NB4 (cell line): Measurements from ENCODE around the gene SEC23A.
"Not testable (repeated sequence)": the region's sequence is repeated elsewhere in the genome, so short reads cannot be mapped to it uniquely, and the experiment has no call there.

Source experiments
- DNase-seq: peaks from one replicate; pipeline ENCODE4 v3.0.0; 2010; ENCODE audit warnings: low read depth
- H3K4me3 ChIP-seq: one replicate; pipeline ENCODE4 v1.5.1; 2011; ENCODE audit warnings: mild to moderate bottlenecking, low read depth, low read length, moderate library complexity
- MYC ChIP-seq: IDR thresholded peaks from 2 replicates; pipeline ENCODE4 v1.6.1; 2011; ENCODE audit warnings: low read depth, low read length
- POLR2A ChIP-seq: IDR thresholded peaks from 2 replicates; pipeline ENCODE4 v1.6.1; 2011; ENCODE audit warnings: mild to moderate bottlenecking; ENCODE audit not compliant: insufficient read length; ENCODE audit errors: extremely low read depth
- TF ChIP-seq, protein P1 (sequence below): IDR thresholded peaks from one replicate; pipeline ENCODE4 v1.5.1; 2012; ENCODE audit warnings: low read depth, low read length
- TF ChIP-seq, protein P2 (sequence below): IDR thresholded peaks from 2 replicates; pipeline ENCODE4 v1.6.1; 2011; ENCODE audit warnings: low read depth, low read length

The SEC23A gene

DNA sequence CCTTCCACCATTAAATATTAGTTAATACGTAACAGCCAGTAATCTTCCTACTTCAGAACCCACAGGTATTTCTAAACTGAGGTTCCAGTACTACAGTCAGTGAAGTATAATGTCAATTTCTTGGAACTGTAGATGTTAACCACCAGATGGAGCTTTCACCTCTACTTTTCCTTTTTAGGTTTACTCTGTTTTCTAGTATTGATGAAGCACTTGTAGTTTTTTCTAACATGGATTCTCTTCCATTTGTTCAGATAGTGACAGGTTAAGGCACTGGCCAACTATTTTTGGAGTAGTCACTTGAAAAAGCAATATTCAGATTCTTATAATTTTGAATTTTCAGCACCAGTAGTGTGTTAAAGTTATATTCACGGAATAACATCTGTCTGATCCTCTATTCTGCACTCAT lies 4.6 kb upstream of the SEC23A start:
- peak; percentile 59 for DNase-seq
- H3K4me3 ChIP-seq = no peak overlapping the region
- TF ChIP-seq, protein P1, sequence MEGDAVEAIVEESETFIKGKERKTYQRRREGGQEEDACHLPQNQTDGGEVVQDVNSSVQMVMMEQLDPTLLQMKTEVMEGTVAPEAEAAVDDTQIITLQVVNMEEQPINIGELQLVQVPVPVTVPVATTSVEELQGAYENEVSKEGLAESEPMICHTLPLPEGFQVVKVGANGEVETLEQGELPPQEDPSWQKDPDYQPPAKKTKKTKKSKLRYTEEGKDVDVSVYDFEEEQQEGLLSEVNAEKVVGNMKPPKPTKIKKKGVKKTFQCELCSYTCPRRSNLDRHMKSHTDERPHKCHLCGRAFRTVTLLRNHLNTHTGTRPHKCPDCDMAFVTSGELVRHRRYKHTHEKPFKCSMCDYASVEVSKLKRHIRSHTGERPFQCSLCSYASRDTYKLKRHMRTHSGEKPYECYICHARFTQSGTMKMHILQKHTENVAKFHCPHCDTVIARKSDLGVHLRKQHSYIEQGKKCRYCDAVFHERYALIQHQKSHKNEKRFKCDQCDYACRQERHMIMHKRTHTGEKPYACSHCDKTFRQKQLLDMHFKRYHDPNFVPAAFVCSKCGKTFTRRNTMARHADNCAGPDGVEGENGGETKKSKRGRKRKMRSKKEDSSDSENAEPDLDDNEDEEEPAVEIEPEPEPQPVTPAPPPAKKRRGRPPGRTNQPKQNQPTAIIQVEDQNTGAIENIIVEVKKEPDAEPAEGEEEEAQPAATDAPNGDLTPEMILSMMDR = peak; percentile 24
- no peak for TF ChIP-seq MYC

DNA sequence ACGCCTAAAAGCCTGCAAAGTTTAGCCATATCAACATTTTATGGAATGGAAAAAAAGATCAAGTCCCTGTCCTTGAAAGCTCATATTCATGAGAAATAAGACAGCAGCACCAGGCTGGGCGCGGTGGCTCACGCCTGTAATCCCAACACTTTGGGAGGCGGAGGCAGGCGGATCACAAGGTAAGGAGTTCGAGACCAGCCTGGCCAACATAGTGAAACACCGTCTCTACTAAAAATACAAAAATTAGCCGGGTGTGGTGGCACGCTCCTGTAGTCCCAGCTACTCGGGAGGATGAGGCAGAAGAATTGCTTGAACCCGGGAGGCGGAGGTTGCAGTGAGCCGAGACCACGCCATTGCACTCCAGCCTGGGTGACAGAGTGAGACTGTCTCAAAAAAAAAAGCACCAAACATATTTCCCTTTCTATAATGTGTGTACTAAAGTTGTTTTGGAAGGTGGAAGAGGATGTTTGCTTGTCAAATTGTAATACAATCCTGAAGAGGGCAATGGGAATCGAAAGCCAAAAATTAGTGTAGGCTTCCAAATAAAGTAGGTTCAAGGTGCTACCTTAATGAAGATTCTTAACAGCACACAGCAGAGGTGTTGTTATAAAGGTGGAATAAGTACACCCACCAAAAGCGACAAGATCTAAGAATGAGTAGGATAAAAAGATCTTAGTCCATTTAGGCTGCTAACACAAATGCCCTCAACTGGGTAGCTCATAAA lies 1.2 kb upstream of the SEC23A start:
- DNase-seq = not testable (repeated sequence)
- H3K4me3 ChIP-seq = peak overlapping the region; percentile 96

DNA sequence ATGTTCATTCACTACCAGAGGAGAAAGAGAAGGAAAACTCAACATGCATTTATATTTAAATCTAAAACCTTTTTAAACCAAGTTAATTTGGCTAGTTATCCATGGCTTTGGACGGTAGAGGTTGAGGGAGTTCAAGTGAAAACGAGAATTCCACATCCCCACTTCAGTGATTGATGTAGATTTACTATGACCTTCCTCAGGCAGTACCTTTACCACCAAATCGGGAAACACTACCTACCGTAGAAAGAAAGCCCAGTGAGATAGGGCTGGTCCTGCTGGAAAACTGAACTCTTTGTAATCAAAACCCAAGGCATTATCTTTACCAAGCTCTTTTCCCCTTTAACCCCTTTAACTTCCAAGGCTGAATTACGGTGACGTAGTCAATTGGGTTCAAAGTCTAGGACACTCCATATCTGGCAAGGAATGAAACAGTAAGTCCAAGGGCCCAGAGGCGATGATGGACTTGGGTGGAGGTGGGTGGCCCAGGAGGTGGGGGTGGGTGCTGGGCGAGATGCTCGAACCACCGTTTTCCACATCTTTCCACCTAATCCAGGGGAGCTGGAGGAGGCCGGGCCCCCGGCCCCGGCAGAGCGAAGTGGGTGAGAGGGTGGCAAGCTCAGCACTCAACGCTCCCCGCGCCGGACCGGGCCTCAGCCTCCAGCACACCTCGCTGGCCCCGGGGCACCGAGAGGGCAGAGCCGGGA lies 618 bp downstream of the SEC23A start:
- peak; percentile 3 for DNase-seq
- peak overlapping the region; percentile 96 for H3K4me3 ChIP-seq
- no peak for TF ChIP-seq POLR2A
- TF ChIP-seq MYC = no peak
- TF ChIP-seq, protein P1 = no peak
- TF ChIP-seq, protein P2, sequence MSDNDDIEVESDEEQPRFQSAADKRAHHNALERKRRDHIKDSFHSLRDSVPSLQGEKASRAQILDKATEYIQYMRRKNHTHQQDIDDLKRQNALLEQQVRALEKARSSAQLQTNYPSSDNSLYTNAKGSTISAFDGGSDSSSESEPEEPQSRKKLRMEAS = no peak

DNA sequence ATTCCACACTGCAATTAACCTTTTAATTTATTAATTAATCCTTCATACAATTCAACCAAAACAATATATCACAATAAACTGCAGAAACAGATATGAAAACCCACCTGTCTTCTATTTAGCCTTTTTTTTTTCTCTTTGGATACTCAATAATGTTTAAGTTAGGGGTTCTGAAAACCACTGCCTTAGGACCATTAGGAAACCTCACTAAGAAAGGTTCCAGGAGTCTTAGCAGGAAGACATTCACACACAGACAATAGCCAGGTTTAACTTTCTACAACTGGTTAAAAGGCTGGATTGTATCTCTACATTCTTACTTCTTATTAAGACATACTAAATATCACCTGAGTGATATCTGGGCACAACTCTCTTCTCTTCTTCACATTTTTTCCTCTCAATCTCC lies 3.3 kb downstream of the SEC23A start:
- TF ChIP-seq POLR2A = no peak
- no peak for TF ChIP-seq MYC
- TF ChIP-seq, protein P2 = no peak
- TF ChIP-seq, protein P1 = no peak
- H3K4me3 ChIP-seq = no peak overlapping the region
- DNase-seq = no peak

DNA sequence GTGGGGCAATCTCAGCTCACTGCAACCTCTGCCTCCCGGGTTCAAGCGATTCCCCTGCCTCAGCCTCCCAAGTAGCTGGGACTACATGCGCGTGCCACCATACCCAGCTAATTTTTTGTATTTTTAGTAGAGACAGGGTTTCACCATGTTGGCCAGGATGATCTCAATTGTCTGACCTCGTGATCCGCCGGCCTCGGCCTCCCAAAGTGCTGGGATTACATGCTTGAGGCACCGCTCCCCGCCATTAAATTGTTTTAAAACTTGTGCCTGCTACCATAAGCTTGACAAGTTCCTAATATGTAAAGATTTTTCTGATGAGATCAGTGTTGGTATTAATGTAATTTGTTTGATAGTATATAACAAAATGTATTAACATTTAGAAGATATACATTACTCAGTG lies 3.8 kb downstream of the SEC23A start:
- H3K4me3 ChIP-seq, DNase-seq: not testable (repeated sequence)

DNA sequence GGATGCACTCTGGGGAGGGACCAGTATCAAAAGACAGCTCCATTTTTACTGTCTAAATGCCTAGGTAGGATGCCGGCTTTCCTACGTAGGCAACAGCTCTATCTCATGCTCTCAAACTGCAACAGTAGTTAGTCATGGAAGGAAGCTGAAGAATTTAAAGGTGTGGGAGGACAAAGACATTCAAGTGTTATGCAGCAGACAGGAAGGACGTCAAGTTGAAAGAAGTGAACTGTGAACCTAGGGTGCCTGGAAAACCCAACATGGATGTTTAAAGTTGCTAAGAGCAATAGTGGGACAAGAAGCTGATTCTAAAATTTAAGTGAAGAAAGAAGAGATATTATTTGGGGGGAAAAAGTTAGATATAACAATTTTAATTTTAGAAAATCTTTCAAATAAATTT lies 5.9 kb downstream of the SEC23A start:
- no peak for TF ChIP-seq POLR2A
- TF ChIP-seq, protein P1 = no peak
- TF ChIP-seq, protein P2 = no peak
- no peak for TF ChIP-seq MYC
- peak; percentile 7 for DNase-seq
- no peak overlapping the region for H3K4me3 ChIP-seq

DNA sequence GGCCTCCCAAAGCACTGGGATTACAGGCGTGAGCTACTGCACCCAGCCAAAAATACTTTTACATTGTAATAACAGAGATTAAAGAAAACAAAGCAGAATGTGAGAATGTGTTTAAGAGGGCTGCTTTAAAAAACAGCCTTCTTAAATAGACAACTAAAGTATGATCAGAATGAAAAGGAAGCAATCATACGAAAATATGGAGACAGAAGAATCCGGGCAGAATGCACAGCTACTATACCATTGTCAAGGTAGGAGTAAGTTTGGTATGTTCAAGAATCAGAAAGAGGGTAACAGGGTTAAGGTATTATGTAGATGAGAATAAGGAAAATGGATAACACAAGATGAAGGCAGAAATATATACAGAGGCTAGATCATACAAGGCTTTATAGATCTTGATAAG lies 8.5 kb downstream of the SEC23A start:
- no peak overlapping the region for H3K4me3 ChIP-seq
- no peak for DNase-seq
- no peak for TF ChIP-seq POLR2A
- no peak for TF ChIP-seq MYC
- TF ChIP-seq, protein P1 = no peak
- TF ChIP-seq, protein P2 = no peak
